ENCODE measurements around the gene OSBPL9.
"Not testable (repeated sequence)": the region's sequence is repeated elsewhere in the genome, so short reads cannot be mapped to it uniquely, and the experiment has no call there.

Gene OSBPL9

GRCh38 chr1:51605961-51606723, 10.8 kb upstream of the OSBPL9 start:
- no peak for DNase-seq (ENCODE audit: low read depth in 2 of 2)

GRCh38 chr1:51607681-51608095, 9.2 kb upstream of the OSBPL9 start:
- DNase-seq (ENCODE audit: low read depth in 2 of 2): no peak

GRCh38 chr1:51610104-51610503, 6.8 kb upstream of the OSBPL9 start:
- not testable (repeated sequence) for DNase-seq (ENCODE audit: low read depth in 2 of 2)

GRCh38 chr1:51610637-51611036, 6.3 kb upstream of the OSBPL9 start:
- no peak for DNase-seq (ENCODE audit: low read depth in 2 of 2)

GRCh38 chr1:51612447-51612961, 4.4 kb upstream of the OSBPL9 start:
- DNase-seq (ENCODE audit: low read depth in 2 of 2): no peak

- no peak for DNase-seq (ENCODE audit: low read depth in 2 of 2)
These were observed 1.1 kb upstream of the OSBPL9 start for GRCh38 chr1:51615780-51616291.

GRCh38 chr1:51616490-51616889, 402 bp upstream of the OSBPL9 start:
- DNase-seq (ENCODE audit: low read depth in 2 of 2): no peak

GRCh38 chr1:51618715-51619114, 1.8 kb downstream of the OSBPL9 start:
- DNase-seq (ENCODE audit: low read depth in 2 of 2): no peak

GRCh38 chr1:51620470-51620869, 3.6 kb downstream of the OSBPL9 start:
- DNase-seq (ENCODE audit: low read depth in 2 of 2): no peak

GRCh38 chr1:51621161-51621560, 4.3 kb downstream of the OSBPL9 start:
- DNase-seq (ENCODE audit: low read depth in 2 of 2): no peak

GRCh38 chr1:51621841-51622454, 5.1 kb downstream of the OSBPL9 start:
- no peak for DNase-seq (ENCODE audit: low read depth in 2 of 2)

- DNase-seq (ENCODE audit: low read depth in 2 of 2): no peak
These were observed 5.6 kb downstream of the OSBPL9 start for GRCh38 chr1:51622455-51622913.

GRCh38 chr1:51623025-51623424, 6.1 kb downstream of the OSBPL9 start:
- no peak for DNase-seq (ENCODE audit: low read depth in 2 of 2)

- no peak for DNase-seq (ENCODE audit: low read depth in 2 of 2)
These were observed 6.6 kb downstream of the OSBPL9 start for GRCh38 chr1:51623450-51623849.

GRCh38 chr1:51624855-51625254, 8.0 kb downstream of the OSBPL9 start:
- no peak for DNase-seq (ENCODE audit: low read depth in 2 of 2)

GRCh38 chr1:51627672-51628071, 10.8 kb downstream of the OSBPL9 start:
- no peak for DNase-seq (ENCODE audit: low read depth in 2 of 2)

GRCh38 chr1:51628715-51629590, 12.1 kb downstream of the OSBPL9 start:
- no peak for DNase-seq (ENCODE audit: low read depth in 2 of 2)

GRCh38 chr1:51629918-51630317, 13.0 kb downstream of the OSBPL9 start:
- DNase-seq (ENCODE audit: low read depth in 2 of 2): no peak

- DNase-seq (ENCODE audit: low read depth in 2 of 2): no peak
These were observed 13.5 kb downstream of the OSBPL9 start for GRCh38 chr1:51630393-51630792.

- no peak for DNase-seq (ENCODE audit: low read depth in 2 of 2)
These were observed 14.0 kb downstream of the OSBPL9 start for GRCh38 chr1:51630922-51631321.

- DNase-seq (ENCODE audit: low read depth in 2 of 2): no peak
These were observed 14.9 kb downstream of the OSBPL9 start for GRCh38 chr1:51631747-51632146.

GRCh38 chr1:51634618-51635017, 17.7 kb downstream of the OSBPL9 start:
- no peak for DNase-seq (ENCODE audit: low read depth in 2 of 2)

All from stimulated activated CD8-positive, alpha-beta memory T cell treated with anti-CD3 and anti-CD28 coated beads, Interleukin-2, amount 100 ng/mL, for 48 hours (primary cell).